SH-SY5Y (cell line): ENCODE results near the gene HECW1.

Experiments
- GATA2 ChIP-seq: IDR thresholded peaks from 2 replicates; pipeline ENCODE4 v1.6.1; 2011; ENCODE audit warnings: mild to moderate bottlenecking, low read depth, low read length
- GATA3 ChIP-seq: IDR thresholded peaks from 2 replicates; pipeline ENCODE4 v1.6.1; 2011; ENCODE audit warnings: low read depth, mild to moderate bottlenecking, low read length, moderate library complexity

DNA sequence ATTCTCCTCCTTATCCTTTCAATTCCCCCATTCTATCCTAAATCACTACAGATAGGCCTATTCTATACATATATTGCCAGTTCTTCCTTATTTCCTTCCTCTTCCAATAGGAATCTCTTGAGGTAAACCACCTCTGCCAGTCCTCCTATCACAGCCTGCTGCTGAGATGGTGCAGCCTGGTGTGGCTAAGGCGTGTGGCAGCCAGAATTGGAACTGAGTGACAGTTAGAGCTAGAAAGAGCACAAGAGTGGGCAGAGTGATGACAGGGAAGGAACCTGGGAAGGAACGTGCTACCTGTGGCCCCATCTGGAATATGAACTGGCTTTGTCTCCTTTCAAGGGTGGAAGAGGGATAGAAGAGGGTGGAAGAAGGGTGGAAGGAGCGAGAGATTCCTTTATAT, 187.7 kb downstream of the HECW1 start:
- TF ChIP-seq GATA2 (no peak), GATA3 (no peak)
